ENCODE measurements around the gene FOXL1.
A peak's percentile ranks its signal among the peaks of the same experiment; 100 is the strongest.

The FOXL1 gene

DNA sequence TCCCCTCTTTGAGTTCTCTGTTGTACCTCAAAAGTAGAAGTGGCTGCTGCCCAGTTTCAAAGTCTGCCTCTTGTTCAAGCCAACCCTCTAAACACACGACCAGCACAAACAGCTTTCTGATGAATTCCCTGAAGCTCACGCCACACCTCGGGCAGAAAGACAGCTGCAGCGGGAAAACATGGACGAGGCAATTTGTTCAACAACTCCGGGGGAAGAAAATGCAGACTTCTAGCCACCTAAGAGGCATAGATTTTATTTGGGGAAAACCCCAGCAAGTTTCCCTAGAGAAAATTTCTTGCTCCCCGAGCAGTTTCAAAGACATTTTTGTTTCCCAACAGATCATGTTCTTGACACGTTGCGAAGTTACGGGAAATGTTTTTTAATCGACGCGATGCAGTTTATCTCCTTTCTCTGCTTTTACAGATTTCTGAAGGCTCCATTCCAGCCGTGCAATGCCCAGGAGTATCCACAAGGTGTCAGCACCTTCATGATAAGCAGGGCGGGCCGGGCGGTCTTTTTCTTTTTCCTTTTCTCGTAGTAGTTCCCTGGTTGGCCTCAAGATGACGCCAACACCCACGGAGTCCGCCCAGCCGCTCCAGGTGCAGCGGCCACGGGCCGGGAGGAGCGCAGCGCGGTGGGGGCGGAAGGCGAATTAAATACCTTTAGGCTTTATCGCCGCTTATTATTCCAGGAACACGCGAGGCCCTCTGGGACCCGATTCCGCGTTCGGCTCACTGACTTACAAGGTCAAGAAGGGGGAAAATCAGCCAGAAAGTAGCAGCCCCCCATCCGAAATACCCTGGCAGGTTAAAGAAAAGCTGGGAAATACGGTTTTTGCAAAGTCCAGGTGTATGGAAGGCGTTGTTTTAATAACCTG, 14.6 kb upstream of the FOXL1 start (continued):
- TF ChIP-seq ZFP3 (tag by site-specific recombination; IDR thresholded peaks at IDR 0.05; ENCODE audit: low read depth), result no peak
- peak; percentile 98 for TF ChIP-seq ZNF654 (tag by site-specific recombination; IDR thresholded peaks at IDR 0.05; ENCODE audit: low read depth)
- no peak for TF ChIP-seq ZBTB7A (tag by site-specific recombination; IDR thresholded peaks at IDR 0.05; ENCODE audit: low read depth)
- TF ChIP-seq ZNF473 (tag by site-specific recombination; IDR thresholded peaks at IDR 0.05), result no peak

DNA sequence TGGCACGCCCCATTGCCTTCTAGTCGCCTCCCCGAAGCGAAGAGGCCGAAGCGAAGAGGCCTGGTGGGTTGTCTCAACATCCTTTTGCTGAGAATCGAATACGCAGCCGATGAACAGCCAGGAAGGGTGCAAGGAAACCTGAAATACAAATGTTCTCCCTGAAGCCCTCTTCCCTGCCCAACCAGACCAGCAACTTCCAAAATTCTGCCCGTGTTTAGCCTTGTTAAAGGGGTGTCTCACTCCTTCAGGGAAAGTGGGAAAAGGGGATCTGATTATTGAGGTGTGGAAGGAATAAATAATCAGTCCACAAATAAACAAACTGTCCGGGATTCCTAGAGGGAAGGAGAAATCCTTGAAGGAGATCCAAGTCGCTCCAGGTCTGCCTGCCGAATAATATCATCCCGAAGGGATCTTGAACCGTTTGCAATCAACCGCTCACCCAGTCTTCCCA, 13.1 kb upstream of the FOXL1 start:
- Histone ChIP-seq H3K4me1 (ENCODE audit: control insufficient read depth, insufficient read depth, low read length) (no peaks in the 10 kb centered on the region), H3K4me3 (ENCODE audit: low read depth, low read length) (no peak overlapping the region), H3K27ac (ENCODE audit: extremely low read depth, low read depth, low read length) (no peak overlapping the region), H3K9me3 (ENCODE audit: control insufficient read depth, insufficient read depth, low read depth, low read length) (no peaks in the 10 kb centered on the region), H3K36me3 (ENCODE audit: control insufficient read depth in 2 of 2, insufficient read depth in 1 of 2, low read length in 2 of 2) (no peaks in the 10 kb centered on the region)
- no peak for TF ChIP-seq ZNF239 (tag by site-specific recombination; IDR thresholded peaks at IDR 0.05)
- CTCF ChIA-PET, result interaction anchor here (0.5 to 8.8 kb wide), 18 partner anchors 11 to 752 kb away, joined by 3 to 127 read pairs (median 4); partner anchors contain the start of genes C16orf95 and MTHFSD
- POLR2A ChIA-PET, result no interaction called here

DNA sequence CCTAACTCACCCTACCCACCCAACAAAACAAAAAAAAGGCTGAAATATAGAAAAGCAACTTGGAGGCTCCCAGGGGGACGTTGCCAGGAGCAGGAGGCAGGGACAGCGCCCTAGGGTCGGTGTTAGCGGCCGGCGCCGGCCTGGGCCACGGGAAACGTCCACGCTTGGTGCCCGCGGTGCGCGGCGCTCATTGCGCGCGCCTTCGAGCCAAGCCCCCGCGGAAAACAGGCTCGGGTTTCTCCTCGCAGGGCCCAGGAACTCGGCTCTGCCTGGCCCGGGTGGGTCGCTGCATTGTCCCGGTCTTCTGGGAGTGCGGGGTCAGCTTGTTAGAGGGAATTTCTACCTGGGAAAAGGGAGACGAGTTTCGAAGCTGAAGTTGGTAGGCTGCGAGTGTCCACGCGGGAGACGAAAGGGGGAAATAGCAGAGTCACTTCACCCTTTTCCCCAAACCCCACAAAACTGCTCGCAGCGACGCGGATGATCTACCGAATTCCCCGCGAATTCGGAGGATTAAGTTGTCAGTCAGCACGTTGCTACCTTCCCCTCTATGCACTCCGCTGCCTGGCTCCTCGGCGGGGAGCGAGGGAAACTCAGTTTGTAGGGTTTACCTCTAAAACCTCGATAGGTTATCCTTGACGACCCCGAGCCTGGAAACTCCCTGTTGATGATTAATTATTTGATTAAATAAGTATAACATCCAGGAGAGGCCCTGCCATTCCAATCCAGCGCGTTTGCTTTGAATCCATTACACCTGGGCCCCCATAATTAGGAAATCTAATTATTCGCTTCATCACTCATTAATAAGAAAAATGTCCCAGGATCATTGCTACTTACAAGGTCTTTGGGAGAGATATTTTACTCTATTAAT, 12.5 kb upstream of the FOXL1 start:
- TF ChIP-seq GFI1B (tag by site-specific recombination; IDR thresholded peaks at IDR 0.05) (no peak), OVOL3 (tag by site-specific recombination; IDR thresholded peaks at IDR 0.05) (no peak), ZNF350 (tag by site-specific recombination; IDR thresholded peaks at IDR 0.05) (no peak), ZNF341 (tag by site-specific recombination; IDR thresholded peaks at IDR 0.05; ENCODE audit: low read depth) (no peak), ZNF473 (tag by site-specific recombination; IDR thresholded peaks at IDR 0.05) (no peak), ZNF10 (tag by site-specific recombination; IDR thresholded peaks at IDR 0.05) (no peak), ZNF791 (tag by site-specific recombination; IDR thresholded peaks at IDR 0.05) (no peak), GLI4 (tag by site-specific recombination; IDR thresholded peaks at IDR 0.05) (no peak), ZNF837 (tag by site-specific recombination; IDR thresholded peaks at IDR 0.05) (no peak), ZBTB21 (tag by site-specific recombination; IDR thresholded peaks at IDR 0.05) (no peak), ZNF621 (tag by site-specific recombination; IDR thresholded peaks at IDR 0.05) (no peak), ZNF266 (tag by site-specific recombination; IDR thresholded peaks at IDR 0.05; ENCODE audit: low read depth) (no peak)
- TF ChIP-seq, protein P1, sequence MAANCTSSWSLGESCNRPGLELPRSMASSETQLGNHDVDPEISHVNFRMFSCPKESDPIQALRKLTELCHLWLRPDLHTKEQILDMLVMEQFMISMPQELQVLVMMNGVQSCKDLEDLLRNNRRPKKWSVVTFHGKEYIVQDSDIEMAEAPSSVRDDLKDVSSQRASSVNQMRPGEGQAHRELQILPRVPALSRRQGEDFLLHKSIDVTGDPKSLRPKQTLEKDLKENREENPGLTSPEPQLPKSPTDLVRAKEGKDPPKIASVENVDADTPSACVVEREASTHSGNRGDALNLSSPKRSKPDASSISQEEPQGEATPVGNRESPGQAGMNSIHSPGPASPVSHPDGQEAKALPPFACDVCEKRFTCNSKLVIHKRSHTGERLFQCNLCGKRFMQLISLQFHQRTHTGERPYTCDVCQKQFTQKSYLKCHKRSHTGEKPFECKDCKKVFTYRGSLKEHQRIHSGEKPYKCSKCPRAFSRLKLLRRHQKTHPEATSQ (tag by site-specific recombination; IDR thresholded peaks at IDR 0.05), result no peak
- TF ChIP-seq, protein P2, sequence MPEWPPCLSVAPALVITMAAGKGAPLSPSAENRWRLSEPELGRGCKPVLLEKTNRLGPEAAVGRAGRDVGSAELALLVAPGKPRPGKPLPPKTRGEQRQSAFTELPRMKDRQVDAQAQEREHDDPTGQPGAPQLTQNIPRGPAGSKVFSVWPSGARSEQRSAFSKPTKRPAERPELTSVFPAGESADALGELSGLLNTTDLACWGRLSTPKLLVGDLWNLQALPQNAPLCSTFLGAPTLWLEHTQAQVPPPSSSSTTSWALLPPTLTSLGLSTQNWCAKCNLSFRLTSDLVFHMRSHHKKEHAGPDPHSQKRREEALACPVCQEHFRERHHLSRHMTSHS (tag by site-specific recombination; IDR thresholded peaks at IDR 0.05), result no peak
- CTCF ChIA-PET, result interaction anchor here (8.8 kb wide), 1 partner anchor 495 kb away, joined by 127 read pairs; no protein-coding TSS in a partner anchor
- H3K4me1 ChIP-seq (ENCODE audit: control insufficient read depth, insufficient read depth, low read length), result no peaks in the 10 kb centered on the region
- H3K27ac ChIP-seq (ENCODE audit: extremely low read depth, low read depth, low read length), result no peak overlapping the region
- no peak overlapping the region for H3K4me3 ChIP-seq (ENCODE audit: low read depth, low read length)
- H3K9me3 ChIP-seq (ENCODE audit: control insufficient read depth, insufficient read depth, low read depth, low read length), result no peaks in the 10 kb centered on the region
- POLR2A ChIA-PET, result interaction anchor here (0.6 to 1.0 kb wide), 2 partner anchors 496 to 497 kb away, joined by 3 read pairs; no protein-coding TSS in a partner anchor
- H3K36me3 ChIP-seq (ENCODE audit: control insufficient read depth in 2 of 2, insufficient read depth in 1 of 2, low read length in 2 of 2), result no peaks in the 10 kb centered on the region

Data from HEK293 (cell line).